Urinary bladder (tissue), 4 donors: ENCODE measurements around the gene SPNS3. TPM values are rescaled to one million over a fixed set of nuclear protein-coding genes. Genes with fewer than 3 reads are reported as not detected.

Experiments
- DNase-seq: peaks from one replicate; pipeline ENCODE4 v3.0.0-alpha.2; 2015; ENCODE audit errors: extremely low spot score
- H3K27ac ChIP-seq: one replicate; pipeline ENCODE4 v1.5.1; 2013; ENCODE audit warnings: low read depth, mild to moderate bottlenecking, moderate library complexity
- H3K36me3 ChIP-seq: one replicate; pipeline ENCODE4 v1.6.1; 2013; ENCODE audit warnings: mild to moderate bottlenecking, moderate library complexity; ENCODE audit not compliant: insufficient read depth
- H3K4me1 ChIP-seq: one replicate; pipeline ENCODE4 v1.6.1; 2013; ENCODE audit warnings: mild to moderate bottlenecking, moderate library complexity; ENCODE audit not compliant: insufficient read depth
- H3K4me3 ChIP-seq: one replicate; pipeline ENCODE4 v1.5.1; 2013; ENCODE audit warnings: low read depth, low read length
- WGBS: extraction: QIAGEN DNeasy Blood & Tissue Kit; methylation state at CpG from one replicate; pipeline ENCODE4 v1.1.7; 2013; 5-methylcytosine and 5-hydroxymethylcytosine counted together
- polyA plus RNA-seq: library from polyadenylated mRNA; stranded (reverse); fragments of 200-250 nt; gene quantifications from one replicate; pipeline ENCODE4 v1.2.3, GENCODE V29; 2013
- total RNA-seq: library from RNA; depleted of rRNA; stranded (reverse); fragments of >200 nt; gene quantifications from one replicate; pipeline ENCODE4 v1.2.3, GENCODE V29; 2014
- donor health status: healthy with polysubstance abuse.
- donor health status: healthy.

SPNS3 gene
- total and polyA plus RNA-seq, 2 donors, result 0.16 to 0.46 TPM

DNA sequence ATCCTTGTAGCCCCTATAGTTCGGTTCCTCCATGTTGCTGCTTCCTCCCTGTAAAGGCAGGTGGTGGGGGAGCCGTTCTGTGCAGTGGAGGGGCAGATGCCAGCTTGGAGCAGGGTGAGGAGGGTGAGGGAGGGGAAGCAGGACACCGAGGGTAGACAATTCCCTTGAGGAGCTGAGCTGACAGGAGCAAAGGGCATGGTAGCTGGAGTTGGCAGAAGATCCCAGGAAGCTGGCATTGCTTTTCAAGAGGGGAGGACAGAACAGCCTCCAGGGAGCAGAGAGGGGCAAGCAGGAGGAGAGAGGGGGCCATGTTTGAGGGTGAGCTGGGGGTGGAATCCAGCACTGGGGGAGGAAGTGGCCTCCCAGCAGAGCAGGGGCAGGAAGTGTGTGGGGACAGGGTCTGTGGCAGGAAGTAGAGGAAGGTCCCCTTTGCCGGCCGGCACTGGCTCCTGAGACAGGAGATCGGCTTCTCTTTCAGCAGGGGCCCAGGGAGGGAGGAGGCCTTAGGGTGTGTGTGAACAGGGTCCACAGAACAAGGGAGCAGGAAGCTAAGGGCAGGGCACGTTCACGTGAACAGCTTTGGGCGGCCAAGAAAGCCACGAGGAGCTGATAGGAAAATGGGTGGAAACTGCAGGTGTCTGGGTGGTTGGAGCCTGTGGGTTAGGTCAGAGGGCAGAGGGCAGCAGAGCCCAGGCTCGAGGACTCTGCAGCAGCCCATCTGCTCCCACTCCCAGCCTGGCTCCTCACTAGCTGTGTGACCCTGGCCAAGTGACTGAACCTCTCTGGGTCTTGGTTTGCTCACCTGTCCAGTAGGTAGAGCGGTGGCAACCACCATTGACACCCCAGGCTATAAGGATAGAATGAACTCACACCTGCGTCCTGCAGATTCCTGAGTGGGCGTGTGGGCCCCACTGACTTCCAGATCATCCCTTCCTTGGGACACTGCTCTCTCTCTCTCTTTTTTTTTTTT lies 47.5 kb downstream of the SPNS3 start:
- DNase-seq, result no peak
- Histone ChIP-seq H3K4me1 (no peaks in the 10 kb centered on the region), H3K36me3 (no peaks in the 10 kb centered on the region), H3K4me3 (no peak overlapping the region), H3K27ac (no peak overlapping the region)
- WGBS, result 47% methylated on average over 14 of the region's 14 CpGs

DNA sequence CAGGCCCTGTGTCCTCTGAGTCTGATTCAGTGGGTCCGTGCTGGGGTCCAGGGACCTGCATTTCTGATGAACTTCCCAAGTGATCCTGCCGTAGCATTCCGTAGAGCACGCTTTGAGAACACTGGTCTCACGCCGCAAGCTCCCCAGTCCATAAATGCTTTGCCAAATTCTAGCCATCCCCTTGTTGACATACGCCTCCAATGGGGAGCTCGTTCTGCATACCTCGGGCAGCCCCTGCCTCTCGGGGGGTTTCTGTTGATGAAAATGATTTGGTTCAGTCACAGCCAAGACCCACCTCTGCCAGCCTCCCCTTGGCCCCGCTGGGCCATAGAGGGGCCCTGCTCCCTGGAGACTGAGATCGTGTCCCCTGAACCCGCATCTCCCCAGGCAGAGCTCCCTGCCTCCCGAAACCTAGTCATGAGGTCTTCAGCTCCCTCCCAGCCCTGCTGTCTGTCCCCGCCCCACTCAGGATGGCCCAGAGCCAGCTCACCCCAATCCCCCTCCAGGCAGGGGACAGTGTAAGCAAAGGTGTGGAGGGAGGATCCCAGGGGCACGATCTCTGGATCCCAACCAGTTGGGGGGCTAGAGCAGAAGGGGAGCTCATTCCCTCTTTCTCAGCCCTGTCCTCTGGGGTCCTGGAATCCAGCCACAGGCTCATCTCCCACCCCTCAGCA lies 48.7 kb downstream of the SPNS3 start:
- WGBS, result 83% methylated on average over 16 of the region's 16 CpGs
- no peak overlapping the region for H3K27ac ChIP-seq
- no peak overlapping the region for H3K4me3 ChIP-seq
- no peaks in the 10 kb centered on the region for H3K4me1 ChIP-seq
- H3K36me3 ChIP-seq, result no peaks in the 10 kb centered on the region
- DNase-seq, result no peak

DNA sequence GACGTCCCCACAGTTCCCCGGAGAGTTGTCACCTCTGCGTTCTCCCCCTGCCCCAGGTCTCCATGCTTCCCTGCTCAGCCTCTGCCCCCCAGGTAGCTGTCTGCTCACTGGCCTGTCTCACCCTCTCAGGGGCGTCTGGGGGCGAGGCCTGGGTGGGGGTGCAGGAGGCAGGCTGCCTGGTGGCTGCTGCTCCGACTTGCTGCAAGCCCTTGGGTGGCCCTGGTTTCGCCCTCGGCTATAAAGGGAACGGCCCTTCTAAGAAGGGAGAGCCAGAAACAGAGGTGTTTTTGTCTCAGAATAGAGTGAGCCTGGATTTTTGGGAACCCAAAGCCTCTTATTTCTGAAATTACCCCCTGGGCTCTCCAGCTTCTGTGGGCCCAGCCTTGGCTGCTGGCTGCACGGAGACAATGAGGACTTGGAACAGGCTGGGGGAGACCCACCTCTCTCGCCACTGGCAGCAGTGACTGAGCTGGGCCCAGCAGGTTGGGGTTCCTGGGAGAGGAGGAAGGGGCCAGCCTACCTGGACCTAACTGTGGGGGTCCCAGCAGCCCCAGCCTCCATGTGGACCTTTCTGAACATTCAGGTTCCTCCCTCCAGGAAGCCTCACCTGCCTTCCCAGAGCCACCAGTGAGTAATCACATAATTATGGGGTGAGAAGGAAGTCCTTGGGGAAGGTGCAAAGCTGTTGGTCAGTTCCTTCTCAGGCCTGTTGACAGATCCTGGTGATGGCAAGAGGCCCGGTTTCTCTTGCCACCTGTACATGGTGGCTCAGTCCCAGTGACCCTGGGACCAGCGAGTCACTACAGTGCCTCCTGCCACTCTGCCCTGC lies 49.5 kb downstream of the SPNS3 start:
- Histone ChIP-seq H3K27ac (no peak overlapping the region), H3K4me1 (no peaks in the 10 kb centered on the region), H3K36me3 (no peaks in the 10 kb centered on the region), H3K4me3 (no peak overlapping the region)
- DNase-seq, result no peak
- WGBS, result 75% methylated on average over 13 of the region's 13 CpGs

DNA sequence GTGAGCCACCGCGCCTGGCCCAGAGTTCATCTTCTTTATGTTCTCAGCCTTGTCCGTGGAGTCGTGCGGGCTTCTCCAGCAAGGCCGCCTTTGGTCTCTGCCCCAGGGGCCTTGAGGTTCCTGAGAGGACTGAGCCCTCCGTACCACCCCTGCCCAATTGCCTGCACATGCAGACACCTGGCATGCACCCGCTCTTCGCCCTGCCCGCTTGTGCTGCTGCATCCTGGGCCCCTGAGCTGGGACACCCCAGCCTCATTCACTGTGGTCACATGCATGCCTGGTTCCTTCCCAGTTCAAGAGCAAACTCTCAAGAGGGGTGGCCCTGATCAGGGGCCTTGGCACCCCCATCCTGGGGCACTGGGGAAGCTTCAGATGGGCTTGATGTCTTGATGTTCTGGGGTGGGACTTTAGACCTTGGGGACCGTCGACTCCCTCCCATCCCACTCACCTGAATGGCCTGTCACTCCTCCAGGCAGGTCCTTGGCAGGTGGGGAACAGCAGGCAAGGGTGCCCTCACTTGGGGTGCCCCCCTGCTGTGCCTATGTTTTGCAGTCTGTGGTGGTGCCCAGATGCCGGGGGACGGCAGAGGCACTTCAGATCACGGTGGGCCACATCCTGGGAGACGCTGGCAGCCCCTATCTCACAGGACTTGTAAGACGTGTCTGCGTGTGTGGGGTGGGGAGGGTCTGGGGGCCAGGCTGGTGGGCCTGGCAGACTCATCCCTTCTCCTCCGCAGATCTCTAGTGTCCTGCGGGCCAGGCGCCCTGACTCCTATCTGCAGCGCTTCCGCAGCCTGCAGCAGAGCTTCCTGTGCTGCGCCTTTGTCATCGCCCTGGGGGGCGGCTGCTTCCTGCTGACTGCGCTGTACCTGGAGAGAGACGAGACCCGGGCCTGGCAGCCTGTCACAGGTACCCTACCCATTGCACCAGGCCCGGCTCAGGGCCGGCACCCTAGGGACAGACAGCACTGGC lies 52.2 kb downstream of the SPNS3 start:
- no peaks in the 10 kb centered on the region for H3K4me1 ChIP-seq
- DNase-seq, result no peak
- 86% methylated on average over 31 of the region's 31 CpGs for WGBS
- no peaks in the 10 kb centered on the region for H3K36me3 ChIP-seq
- no peak overlapping the region for H3K27ac ChIP-seq
- H3K4me3 ChIP-seq, result no peak overlapping the region

DNA sequence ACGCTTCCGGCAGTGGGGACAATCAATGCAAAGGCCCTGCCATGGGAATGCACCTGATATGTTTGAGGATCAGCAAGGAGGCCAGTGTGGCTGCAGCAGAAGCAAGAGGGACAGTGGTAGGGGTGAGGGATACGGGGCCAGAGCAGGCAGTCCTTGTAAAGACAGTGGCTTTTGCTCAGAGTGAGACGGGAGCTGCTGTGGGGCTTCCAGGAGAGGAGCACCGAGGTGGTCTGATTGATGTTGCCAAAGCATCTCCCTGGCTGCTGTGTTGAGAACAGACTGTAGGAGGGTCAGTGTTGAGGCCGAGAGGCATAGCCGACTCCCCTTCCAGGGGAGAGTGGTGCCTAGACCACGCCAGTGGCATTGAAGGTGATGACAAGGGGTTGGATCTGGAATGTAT lies 53.6 kb downstream of the SPNS3 start:
- H3K27ac ChIP-seq, result no peak overlapping the region
- H3K4me3 ChIP-seq, result no peak overlapping the region
- no peaks in the 10 kb centered on the region for H3K4me1 ChIP-seq
- no peak for DNase-seq
- 87% methylated on average over 8 of the region's 8 CpGs for WGBS
- H3K36me3 ChIP-seq, result no peaks in the 10 kb centered on the region

DNA sequence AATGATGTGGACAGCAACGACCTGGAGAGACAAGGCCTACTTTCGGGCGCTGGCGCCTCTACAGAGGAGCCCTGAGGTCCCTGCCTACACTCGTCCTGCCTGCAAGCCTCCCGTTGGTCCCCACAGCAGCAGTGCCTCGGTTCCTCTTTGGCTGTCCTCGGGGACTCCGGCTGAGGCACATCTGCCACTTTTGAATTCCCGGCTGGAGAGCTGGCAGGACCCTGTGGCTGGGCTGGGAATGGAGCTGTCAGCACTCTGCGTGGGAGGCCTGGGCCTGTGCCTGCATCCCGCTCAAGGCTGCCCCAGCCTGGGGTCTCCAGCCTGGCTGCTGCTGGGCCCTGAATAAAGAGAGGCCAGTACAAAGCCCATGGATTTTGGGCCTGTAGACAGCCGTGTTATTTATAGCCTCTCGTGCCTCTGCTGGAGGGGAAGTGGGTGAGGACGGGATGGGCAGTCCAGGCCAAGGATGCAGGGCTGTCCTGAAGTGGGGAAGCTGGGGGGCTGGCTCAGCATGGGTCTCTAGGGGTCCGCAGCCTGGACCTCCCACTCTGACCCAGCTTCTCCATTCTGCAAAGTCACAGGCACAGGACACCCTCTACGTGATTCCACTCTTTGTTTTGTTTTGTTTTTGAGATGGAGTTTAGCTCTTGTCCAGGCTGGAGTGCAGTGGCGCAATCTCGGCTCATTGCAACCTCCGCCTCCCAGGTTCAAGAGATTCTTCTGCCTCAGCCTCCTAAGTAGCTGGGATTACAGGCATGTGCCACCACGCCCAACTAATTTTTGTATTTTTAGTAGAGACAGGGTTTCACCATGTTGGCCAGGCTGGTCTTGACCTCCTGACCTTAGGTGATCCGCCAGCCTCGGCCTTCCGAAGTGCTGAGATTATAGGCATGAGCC lies 54.3 kb downstream of the SPNS3 start:
- H3K4me3 ChIP-seq, result no peak overlapping the region
- H3K4me1 ChIP-seq, result no peaks in the 10 kb centered on the region
- 70% methylated on average over 24 of the region's 24 CpGs for WGBS
- H3K36me3 ChIP-seq, result no peaks in the 10 kb centered on the region
- no peak overlapping the region for H3K27ac ChIP-seq
- DNase-seq, result no peak

DNA sequence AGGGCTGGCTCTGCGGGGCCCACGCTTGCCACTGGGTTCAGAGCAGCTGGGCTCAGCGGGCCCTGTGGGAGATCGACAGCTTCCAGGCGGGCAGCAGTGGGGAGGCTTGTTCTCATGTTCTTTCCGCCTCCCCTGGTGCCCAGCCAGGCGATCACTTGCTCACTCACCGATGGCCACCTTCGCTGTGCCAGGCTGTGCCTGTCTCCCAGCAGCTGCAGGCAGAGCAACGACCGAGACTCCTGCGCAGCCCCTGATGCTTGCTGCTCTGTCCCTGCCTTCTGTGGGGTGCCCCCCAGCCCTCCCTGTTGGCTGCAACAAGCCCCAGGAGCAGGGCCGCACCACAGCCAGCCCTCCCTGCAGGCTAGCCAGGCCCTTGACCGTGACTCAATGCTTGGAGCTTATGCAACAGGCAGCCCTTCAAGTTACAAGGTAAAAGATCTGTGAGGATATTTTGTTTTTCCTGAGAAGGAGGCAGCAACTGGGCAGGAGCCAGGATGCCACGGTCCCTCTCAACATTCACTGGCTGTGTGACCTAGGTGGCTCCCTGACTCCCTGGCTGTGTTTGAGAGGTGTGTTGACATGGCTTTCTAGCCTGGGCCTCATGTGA lies 55.4 kb downstream of the SPNS3 start:
- DNase-seq, result no peak
- no peaks in the 10 kb centered on the region for H3K4me1 ChIP-seq
- no peaks in the 10 kb centered on the region for H3K36me3 ChIP-seq
- no peak overlapping the region for H3K27ac ChIP-seq
- WGBS, result 95% methylated on average over 15 of the region's 15 CpGs
- H3K4me3 ChIP-seq, result no peak overlapping the region

DNA sequence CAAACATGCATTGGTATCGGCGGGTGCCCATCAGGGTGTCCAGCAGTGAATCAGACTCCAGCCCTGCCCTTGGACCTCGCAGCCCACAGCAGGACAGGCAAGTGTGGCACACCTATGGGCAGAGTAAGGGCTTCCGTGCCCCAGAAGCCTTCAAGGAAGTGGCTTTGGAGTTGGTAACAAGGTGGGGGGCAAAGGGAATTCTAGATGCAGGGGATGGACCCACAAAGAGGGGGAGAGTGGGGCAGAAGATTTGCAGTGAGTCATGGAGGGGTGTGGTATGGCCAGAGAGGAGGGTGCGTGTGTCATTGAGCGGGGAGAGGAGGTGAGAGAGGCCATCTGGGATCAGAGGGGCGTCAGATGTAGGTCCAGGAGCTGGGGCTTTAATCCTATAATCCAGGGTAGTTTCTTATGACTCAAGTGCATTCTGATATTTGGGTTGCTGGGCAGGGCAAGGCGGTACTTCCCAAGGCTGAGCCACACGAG lies 56.4 kb downstream of the SPNS3 start:
- Histone ChIP-seq H3K27ac (no peak overlapping the region), H3K4me3 (no peak overlapping the region), H3K4me1 (no peaks in the 10 kb centered on the region), H3K36me3 (no peaks in the 10 kb centered on the region)
- WGBS, result 89% methylated on average over 9 of the region's 9 CpGs
- DNase-seq, result no peak

DNA sequence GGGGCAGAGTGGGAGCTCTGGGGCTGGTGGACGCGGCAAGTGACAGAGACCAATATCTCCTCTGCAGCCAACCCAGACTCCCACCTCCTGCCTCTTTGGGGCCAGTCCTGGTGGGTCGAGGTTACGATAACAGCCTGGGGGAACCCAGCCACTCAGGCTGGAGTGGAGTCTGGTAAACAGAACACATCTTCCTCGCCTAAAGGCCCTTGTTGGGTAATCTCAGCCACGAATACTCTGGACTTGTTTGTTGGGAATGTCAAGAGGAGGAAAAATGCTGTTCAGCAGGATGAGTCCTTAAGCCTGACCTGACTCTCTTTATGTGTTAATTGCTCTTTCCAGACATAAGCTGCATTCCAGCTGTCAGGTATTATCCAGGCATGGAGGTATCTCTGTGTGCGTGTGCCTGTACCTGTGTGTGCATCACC lies 56.9 kb downstream of the SPNS3 start:
- no peak overlapping the region for H3K27ac ChIP-seq
- H3K4me3 ChIP-seq, result no peak overlapping the region
- no peaks in the 10 kb centered on the region for H3K36me3 ChIP-seq
- 77% methylated on average over 7 of the region's 7 CpGs for WGBS
- H3K4me1 ChIP-seq, result no peaks in the 10 kb centered on the region
- no peak for DNase-seq

DNA sequence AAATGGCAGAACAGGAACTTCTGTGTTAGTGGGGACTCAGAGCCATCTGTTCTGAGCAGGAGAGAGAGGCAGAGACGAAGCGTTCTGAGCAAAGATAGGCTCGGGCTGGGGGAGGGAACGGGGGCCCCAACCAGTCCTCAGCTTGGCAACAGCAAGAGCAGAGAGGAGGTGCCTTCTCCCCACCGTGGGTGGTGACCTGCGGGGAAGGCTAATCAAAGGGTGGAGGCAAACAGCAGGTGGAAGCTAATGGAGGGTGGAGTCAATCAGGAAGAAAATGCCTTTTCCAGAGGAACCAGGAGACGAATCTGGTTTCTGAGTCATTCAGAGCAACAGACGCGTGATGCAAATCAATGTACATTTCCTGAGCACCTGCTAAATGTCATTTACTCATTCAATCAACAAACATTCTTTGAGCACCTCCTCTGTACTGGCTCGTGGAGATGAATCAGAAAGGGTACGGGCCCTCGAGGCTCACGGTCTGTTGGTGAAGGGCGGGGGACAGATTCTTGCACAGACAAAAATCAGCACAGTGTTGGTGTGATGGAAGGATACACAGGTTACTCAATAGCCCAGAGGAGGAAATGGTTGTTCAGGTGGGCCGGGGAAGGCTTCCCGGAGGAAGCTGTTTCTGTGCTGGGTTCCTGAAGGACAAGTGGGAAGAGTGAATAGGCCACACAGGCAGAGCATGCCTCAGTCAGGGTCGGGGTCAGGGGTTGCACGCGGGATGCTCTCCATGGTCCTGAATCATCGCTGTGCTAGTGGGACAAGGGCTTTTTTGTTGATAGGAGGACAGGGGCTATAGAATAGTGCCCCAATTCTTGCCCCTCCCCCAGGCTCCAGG lies 59.2 kb downstream of the SPNS3 start:
- Histone ChIP-seq H3K36me3 (no peaks in the 10 kb centered on the region), H3K27ac (no peak overlapping the region), H3K4me1 (no peaks in the 10 kb centered on the region), H3K4me3 (no peak overlapping the region)
- 62% methylated on average over 20 of the region's 20 CpGs for WGBS
- no peak for DNase-seq
